Aorta (tissue), 5 donors: ENCODE results near the gene AUTS2. TPM values are rescaled to one million over a fixed set of nuclear protein-coding genes. Genes with fewer than 3 reads are reported as not detected.
"Not testable (repeated sequence)": the region's sequence is repeated elsewhere in the genome, so short reads cannot be mapped to it uniquely, and the experiment has no call there.

ENCODE experiments used
- ATAC-seq: fragments of 200-7000 bp; cut with Tn5 transposase; one replicate; pipeline ENCODE4 v1.9.1; 2022; ENCODE audit warnings: moderate library complexity; ENCODE audit not compliant: low FRiP score
- DNase-seq, 2 donors: peaks; one replicate each; pipeline ENCODE4 v3.0.0-alpha.2; 2020
- H3K27ac ChIP-seq, 2 donors: one replicate each; pipeline ENCODE4 v1.5.1; 2013; ENCODE audit warnings: low read length in 2 of 2, mild to moderate bottlenecking in 2 of 2, moderate library complexity in 2 of 2, control low read depth in 1 of 2, inconsistent platforms in 1 of 2, low read depth in 1 of 2
- H3K27me3 ChIP-seq, 2 donors: one replicate each; pipeline ENCODE4 v1.6.1; 2013; ENCODE audit warnings: control low read depth in 1 of 2, low read length in 1 of 2, mild to moderate bottlenecking in 1 of 2, moderate library complexity in 1 of 2; ENCODE audit not compliant: insufficient read depth in 2 of 2, control insufficient read depth in 1 of 2
- H3K36me3 ChIP-seq, 2 donors: one replicate each; pipeline ENCODE4 v1.6.1; 2013; ENCODE audit warnings: control low read depth in 1 of 2, low read length in 1 of 2, mild to moderate bottlenecking in 1 of 2; ENCODE audit not compliant: insufficient read depth in 2 of 2, control insufficient read depth in 1 of 2
- H3K4me1 ChIP-seq, 2 donors: one replicate each; pipeline ENCODE4 v1.6.1; 2013; ENCODE audit warnings: low read length in 2 of 2, control low read depth in 1 of 2, mild to moderate bottlenecking in 1 of 2, moderate library complexity in 1 of 2; ENCODE audit not compliant: insufficient read depth in 2 of 2, control insufficient read depth in 1 of 2
- H3K4me3 ChIP-seq, 2 donors: one replicate each; pipeline ENCODE4 v1.5.1; 2013; ENCODE audit warnings: low read length in 2 of 2, control low read depth in 1 of 2, mild to moderate bottlenecking in 1 of 2
- H3K9me3 ChIP-seq: one replicate; pipeline ENCODE4 v1.6.1; 2013; ENCODE audit warnings: mild to moderate bottlenecking, low read length; ENCODE audit not compliant: control insufficient read depth
- WGBS, 2 donors: extraction: QIAGEN DNeasy Blood & Tissue Kit; methylation state at CpG; one replicate each; pipeline ENCODE4 v1.1.7; 2013; 5-methylcytosine and 5-hydroxymethylcytosine counted together
- intact Hi-C, 2 donors: fragments of 100-400 bp; cut with DNase I; formaldehyde crosslinking; loops; one replicate each; pipeline versions ENCODE4 v1.14.2 to v1.15.0; 2022
- polyA plus RNA-seq, 2 donors: library from polyadenylated mRNA; stranded (reverse); fragments of 200-250 nt; gene quantifications; one replicate each; pipeline ENCODE4 v1.2.3, GENCODE V29; 2013
- total RNA-seq, 2 donors: library from RNA; stranded (reverse); fragmentation: NEBNext Ultra II Directional; extraction: Animal tissue kit (Norgen Biotek cat#: 25700); gene quantifications; one replicate each; pipeline ENCODE4 v1.2.1, GENCODE V29; 2021
- donor health status: healthy with polysubstance abuse.
- donor health status: Bipolar disorder and iron deficiency.
- donor health status: DM: no; HTN: no; CAD: no.
- donor health status: DM: no; HTN: no; CAD: no.
- donor health status: DM: yes; HTN: yes; CAD: no.

AUTS2 gene
- total and polyA plus RNA-seq, 4 donors = 3.9 to 102 (median 57.0) TPM

DNA sequence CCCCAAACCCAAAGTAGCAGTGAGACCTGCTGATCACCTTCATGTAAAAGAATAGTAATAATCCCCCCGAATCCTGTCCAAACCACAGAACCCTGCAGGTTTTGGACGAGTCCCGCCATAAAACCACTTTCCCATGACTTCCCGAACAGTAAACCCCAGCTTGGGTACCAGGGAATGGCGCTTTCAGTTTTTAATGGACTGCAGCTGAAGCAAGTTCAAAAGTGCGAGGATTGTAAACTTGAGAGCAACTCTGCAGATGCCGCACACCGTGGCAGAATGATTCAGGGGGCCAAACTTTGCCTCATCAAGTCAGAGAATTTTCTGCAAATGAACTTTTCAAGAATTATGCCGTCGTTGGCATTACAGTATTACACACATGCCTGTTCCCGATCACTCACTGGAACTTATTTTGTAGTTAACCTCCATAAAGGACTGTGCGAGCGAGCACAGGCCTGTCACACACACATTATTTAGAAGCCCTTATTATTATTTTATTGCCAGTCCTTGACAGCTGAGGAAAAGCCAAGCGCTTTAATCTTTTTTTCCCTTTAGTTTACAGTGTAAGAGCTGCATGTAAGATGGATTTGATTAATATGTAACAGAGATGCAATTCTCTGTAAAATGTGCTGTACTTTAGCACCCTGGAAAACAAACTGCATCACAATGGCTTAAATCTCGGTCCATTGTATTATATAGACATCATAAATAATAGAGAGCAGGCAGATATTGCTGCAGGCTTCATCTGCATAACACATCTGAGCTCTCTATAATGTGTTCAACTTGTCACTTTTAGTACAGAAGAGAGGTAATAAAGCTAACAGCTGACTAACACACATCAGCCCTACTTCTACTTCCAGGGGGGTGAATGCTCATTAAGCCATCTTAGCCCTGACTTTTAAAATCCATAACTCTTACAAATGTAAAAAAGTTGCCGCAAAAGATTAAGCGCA lies 1040.2 kb downstream of the AUTS2 start:
- Histone ChIP-seq H3K36me3 (no peaks in the 10 kb centered on the region), H3K4me1 (no peaks in the 10 kb centered on the region), H3K27ac (no peak overlapping the region), H3K9me3 (no peaks in the 10 kb centered on the region), H3K4me3 (no peak overlapping the region), H3K27me3 (no peaks in the 10 kb centered on the region)
- DNase-seq = no peak
- 94% methylated on average over 17 of the region's 17 CpGs for WGBS, 2 donors
- intact Hi-C loops = no loop called here
- no peak for ATAC-seq

DNA sequence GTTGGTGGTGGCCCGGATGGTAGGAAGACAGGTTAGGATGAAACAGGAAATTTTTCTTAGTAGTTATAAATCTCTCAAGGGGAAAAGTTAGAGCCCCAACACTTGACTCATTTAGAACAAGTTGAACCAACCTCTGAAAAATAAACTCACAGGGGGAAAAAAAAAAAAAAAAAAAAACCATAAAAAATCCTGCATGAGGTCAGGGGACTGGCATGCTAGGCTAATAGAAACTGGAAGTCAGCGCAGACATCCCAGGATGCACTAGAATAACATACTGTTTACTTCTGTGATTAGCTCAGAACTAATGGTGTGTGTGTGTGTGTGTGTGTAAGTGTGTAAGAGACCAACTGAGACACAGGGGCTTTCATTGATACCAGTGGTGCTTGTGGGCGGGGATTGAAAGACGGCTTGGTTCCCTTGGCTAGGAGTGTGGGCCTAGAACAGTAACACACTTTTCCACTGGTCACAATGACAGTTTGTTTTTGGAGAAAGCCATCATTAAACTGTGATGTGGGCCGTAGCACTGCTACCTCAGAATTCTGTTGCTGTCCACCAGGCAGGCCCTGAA lies 1042.1 kb downstream of the AUTS2 start:
- intact Hi-C loops = no loop called here
- H3K4me1 ChIP-seq = no peaks in the 10 kb centered on the region
- DNase-seq = no peak
- H3K9me3 ChIP-seq = no peaks in the 10 kb centered on the region
- no peak overlapping the region for H3K4me3 ChIP-seq
- H3K27ac ChIP-seq = no peak overlapping the region
- 79 to 85% methylated on average over 5 of the region's 5 CpGs for WGBS, 2 donors
- ATAC-seq = no peak
- H3K27me3 ChIP-seq = no peaks in the 10 kb centered on the region
- no peaks in the 10 kb centered on the region for H3K36me3 ChIP-seq

DNA sequence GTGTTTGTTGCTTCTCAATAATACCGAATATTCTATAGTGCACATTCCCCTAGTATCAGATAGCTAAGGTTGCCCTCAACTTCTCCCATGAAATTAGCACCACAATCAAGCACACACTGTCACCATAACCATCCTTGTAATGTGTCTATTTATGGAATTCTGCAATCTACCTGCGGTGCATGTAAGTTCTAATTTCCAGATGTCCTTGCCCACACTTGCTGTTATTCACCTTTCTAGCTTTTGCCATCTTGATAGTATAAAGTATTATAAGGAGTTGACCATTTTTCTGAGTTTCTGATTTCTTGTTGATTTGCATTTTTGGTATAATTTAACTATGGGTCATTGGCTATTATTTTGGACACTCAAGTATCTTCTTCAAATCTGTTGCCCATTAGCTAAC lies 1043.6 kb downstream of the AUTS2 start:
- intact Hi-C loops = no loop called here
- Histone ChIP-seq H3K27me3 (no peaks in the 10 kb centered on the region), H3K4me3 (no peak overlapping the region), H3K36me3 (no peaks in the 10 kb centered on the region), H3K27ac (no peak overlapping the region), H3K4me1 (no peaks in the 10 kb centered on the region), H3K9me3 (no peaks in the 10 kb centered on the region)
- 95 to 96% methylated on average over 2 of the region's 2 CpGs for WGBS, 2 donors
- DNase-seq (no peak), ATAC-seq (no peak)

DNA sequence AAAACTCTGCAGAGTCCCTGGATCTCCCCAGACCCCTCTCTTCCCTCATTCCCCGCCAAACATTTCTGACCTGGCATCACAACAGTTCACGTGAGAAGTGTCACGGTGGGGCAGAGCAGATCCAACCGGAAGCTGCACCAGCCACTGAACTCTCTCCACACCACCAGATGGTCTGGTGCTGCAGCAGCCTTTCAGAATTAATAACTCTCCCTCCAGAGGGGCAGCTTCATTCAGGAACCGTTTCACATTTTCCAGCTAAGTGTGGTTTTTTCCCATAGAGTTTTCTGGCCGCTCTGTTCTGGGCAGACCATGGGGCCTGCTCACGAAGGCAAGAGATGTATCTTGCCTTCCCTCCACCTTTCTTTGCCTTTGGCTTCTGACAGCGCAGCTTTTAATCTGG lies 1047.0 kb downstream of the AUTS2 start:
- no peaks in the 10 kb centered on the region for H3K27me3 ChIP-seq
- intact Hi-C loops = no loop called here
- H3K4me1 ChIP-seq = no peaks in the 10 kb centered on the region
- no peak for DNase-seq
- H3K9me3 ChIP-seq = no peaks in the 10 kb centered on the region
- no peak overlapping the region for H3K27ac ChIP-seq
- H3K4me3 ChIP-seq = no peak overlapping the region
- no peaks in the 10 kb centered on the region for H3K36me3 ChIP-seq
- ATAC-seq = no peak
- WGBS, 2 donors = 89 to 93% methylated on average over 8 of the region's 8 CpGs

DNA sequence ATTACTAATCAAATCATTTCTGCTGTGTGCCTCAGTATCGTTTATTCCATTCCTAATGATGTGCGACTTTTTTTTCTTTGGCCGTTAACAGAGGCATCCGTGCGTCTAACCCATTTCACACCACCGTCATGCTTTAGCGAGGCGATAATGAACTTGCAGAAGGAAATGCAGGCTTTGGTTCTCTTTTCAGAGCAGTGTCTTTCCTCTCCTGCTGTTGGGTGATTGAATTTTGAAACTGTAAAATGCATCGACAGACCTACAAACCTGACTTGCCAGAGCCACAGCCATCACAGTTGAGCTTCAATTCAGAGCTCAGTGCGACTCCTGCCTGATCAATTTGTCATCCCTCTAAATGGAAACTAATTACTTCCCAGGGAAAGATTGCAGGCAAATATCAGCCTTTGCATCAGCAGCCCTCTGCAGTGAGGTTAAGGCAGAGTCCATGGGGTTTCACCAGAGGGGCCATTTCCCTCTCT lies 1047.6 kb downstream of the AUTS2 start:
- H3K4me3 ChIP-seq = no peak overlapping the region
- H3K27ac ChIP-seq = no peak overlapping the region
- no peaks in the 10 kb centered on the region for H3K36me3 ChIP-seq
- ATAC-seq (no peak), DNase-seq (no peak)
- intact Hi-C loops = no loop called here
- H3K4me1 ChIP-seq = no peaks in the 10 kb centered on the region
- no peaks in the 10 kb centered on the region for H3K9me3 ChIP-seq
- no peaks in the 10 kb centered on the region for H3K27me3 ChIP-seq
- WGBS, 2 donors = 96 to 97% methylated on average over 10 of the region's 10 CpGs

DNA sequence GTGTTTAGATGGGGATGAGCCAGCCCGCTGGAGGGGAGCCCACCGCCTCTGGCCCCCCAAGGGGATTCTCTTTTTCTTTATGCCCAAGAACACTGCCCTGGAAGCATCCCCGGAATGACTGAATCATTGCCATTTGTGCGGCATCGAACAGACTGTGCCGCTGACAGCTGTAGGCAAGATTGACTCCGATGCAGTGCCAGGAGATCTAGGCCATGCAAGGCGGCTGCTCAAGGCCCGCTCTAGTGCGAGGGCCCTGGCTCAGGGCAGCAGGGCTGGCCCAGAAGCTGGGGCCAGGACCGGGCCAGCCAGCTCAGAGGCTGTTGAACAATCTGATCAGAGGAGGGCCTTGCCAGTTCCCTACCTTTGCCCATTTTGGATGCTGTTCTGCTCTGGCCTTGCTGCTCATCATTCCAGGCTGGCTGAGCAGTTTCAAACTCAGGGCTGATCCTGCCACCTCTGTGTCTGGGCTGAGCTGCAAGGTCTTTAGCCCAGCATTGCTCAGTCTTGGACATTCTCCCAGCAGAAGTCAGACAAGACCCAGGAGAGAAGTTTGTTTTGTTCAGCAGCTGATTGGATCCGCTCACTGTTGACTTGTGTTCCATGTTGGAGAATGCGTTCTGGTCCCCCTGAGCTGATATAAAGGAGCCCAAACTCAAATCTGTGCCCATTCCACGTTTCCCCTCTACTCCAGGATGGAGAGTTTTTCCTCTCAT lies 1048.4 kb downstream of the AUTS2 start:
- H3K27ac ChIP-seq = no peak overlapping the region
- whole genome bisulfite sequencing, 2 donors = 93 to 94% methylated on average over 14 of the region's 14 CpGs
- no peaks in the 10 kb centered on the region for H3K9me3 ChIP-seq
- intact Hi-C loops = no loop called here
- no peaks in the 10 kb centered on the region for H3K36me3 ChIP-seq
- no peaks in the 10 kb centered on the region for H3K4me1 ChIP-seq
- peak; percentile 51 for ATAC-seq
- no peak overlapping the region for H3K4me3 ChIP-seq
- H3K27me3 ChIP-seq = no peaks in the 10 kb centered on the region
- DNase-seq = no peak

DNA sequence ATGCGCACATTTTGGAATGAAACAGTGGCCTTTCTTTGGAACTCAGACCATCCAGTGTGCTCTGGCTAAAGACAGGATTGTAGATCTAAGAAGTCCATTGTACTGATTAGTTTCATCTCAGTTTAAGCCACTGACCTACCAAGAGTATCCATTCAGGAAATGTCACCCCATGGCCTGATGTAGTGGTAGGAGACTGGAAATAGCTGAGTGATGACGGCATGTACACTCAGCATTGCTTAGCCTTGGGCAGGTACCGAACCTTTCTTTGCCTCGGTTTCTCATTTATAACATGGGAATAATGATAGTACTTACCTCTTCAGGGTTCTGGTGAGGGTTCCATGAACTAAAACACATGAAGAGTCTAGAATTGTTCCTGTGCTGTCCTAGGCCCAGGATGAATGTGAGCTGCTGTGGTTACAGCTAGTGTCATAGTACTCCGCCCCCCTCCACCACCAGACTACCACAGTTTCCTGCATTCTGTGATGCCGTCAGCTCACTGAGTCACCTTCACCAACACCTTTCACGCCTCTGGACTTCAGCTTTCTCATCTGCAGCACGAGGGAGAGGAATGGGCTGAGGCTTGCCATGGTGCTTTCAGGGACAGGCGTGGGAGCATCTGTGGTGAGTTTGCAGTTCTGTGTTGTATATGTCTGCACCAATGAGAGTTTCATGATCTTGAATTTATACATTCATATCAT lies 1049.7 kb downstream of the AUTS2 start:
- 83 to 97% methylated on average over 9 of the region's 9 CpGs for WGBS, 2 donors
- Histone ChIP-seq H3K4me1 (no peaks in the 10 kb centered on the region), H3K27ac (no peak overlapping the region), H3K9me3 (no peaks in the 10 kb centered on the region), H3K4me3 (no peak overlapping the region), H3K36me3 (no peaks in the 10 kb centered on the region), H3K27me3 (no peaks in the 10 kb centered on the region)
- DNase-seq = no peak
- ATAC-seq = no peak
- intact Hi-C loops = no loop called here

DNA sequence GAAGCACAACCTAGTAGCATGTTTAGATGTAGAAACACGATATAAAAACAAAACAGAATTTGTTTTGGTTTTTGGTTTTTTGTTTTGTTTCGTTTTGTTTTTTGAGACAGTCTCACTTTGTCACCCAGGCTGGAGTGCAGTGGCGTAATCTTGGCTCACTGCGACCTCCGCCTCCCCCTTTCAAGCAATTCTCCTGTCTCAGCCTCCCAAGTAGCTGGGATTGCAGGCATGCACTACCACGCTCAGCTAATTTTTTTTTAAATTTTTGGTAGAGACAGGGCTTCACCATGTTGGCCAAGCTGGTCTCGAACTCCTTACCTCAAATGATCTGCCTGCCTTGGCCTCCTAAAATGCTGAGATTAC lies 1050.2 kb downstream of the AUTS2 start:
- H3K27ac ChIP-seq, H3K9me3 ChIP-seq, H3K4me3 ChIP-seq, H3K4me1 ChIP-seq, H3K27me3 ChIP-seq, intact Hi-C loops, DNase-seq, ATAC-seq, H3K36me3 ChIP-seq: not testable (repeated sequence)
- WGBS, 2 donors = 95 to 97% methylated on average over 7 of the region's 7 CpGs
